ENCODE measurements around the gene JAK2.

DNA sequence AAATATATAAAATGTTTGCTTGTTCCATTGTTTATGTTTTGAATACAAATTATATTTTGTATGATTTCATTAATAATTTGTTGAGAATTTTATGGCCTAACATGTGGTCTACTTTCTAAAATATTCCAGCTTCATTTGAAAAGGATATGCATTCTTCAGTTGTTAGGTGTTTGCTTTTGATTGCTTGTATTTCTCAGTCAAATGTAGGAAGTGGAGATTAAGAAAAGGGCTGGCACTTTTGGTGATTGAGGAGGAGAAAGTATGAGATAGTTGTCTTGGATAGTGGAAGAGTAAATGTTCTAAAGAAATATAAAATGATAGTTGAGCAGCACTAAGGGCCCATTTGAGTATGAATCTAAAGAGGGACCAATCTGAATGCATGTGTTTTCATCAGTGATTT is 23.1 kb downstream of the JAK2 start:
- TF ChIP-seq ZFP41 (tag by site-specific recombination; IDR thresholded peaks at IDR 0.05; ENCODE audit: borderline replicate concordance) (no peak), ZBTB26 (tag by site-specific recombination; optimal IDR thresholded peaks at IDR 0.05) (no peak), WT1 (tag by site-specific recombination; IDR thresholded peaks at IDR 0.05) (no peak), ZBTB7A (tag by site-specific recombination; IDR thresholded peaks at IDR 0.05; ENCODE audit: low read depth) (no peak), RBAK (tag by site-specific recombination; IDR thresholded peaks at IDR 0.05) (no peak), ZFP69B (tag by site-specific recombination; IDR thresholded peaks at IDR 0.05) (no peak), ELK4 (IDR thresholded peaks at IDR 0.05; ENCODE audit: borderline replicate concordance, low read depth, low read length) (no peak)
- TF ChIP-seq, protein P1, sequence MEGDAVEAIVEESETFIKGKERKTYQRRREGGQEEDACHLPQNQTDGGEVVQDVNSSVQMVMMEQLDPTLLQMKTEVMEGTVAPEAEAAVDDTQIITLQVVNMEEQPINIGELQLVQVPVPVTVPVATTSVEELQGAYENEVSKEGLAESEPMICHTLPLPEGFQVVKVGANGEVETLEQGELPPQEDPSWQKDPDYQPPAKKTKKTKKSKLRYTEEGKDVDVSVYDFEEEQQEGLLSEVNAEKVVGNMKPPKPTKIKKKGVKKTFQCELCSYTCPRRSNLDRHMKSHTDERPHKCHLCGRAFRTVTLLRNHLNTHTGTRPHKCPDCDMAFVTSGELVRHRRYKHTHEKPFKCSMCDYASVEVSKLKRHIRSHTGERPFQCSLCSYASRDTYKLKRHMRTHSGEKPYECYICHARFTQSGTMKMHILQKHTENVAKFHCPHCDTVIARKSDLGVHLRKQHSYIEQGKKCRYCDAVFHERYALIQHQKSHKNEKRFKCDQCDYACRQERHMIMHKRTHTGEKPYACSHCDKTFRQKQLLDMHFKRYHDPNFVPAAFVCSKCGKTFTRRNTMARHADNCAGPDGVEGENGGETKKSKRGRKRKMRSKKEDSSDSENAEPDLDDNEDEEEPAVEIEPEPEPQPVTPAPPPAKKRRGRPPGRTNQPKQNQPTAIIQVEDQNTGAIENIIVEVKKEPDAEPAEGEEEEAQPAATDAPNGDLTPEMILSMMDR (tag by site-specific recombination; IDR thresholded peaks at IDR 0.05), result no peak
